ENCODE data around the gene ANKS1B. TPM values are rescaled to one million over a fixed set of nuclear protein-coding genes. Genes with fewer than 3 reads are reported as not detected.
A peak's percentile ranks its signal among the peaks of the same experiment; 100 is the strongest.

The ANKS1B gene
- total RNA-seq, 1 donor = 47.0 TPM

GRCh38 chr12:98793121-98793520, 1191.6 kb downstream of the ANKS1B start:
- DNase-seq (ENCODE audit: low read depth) = peak; percentile 18
- TF ChIP-seq, protein P1, sequence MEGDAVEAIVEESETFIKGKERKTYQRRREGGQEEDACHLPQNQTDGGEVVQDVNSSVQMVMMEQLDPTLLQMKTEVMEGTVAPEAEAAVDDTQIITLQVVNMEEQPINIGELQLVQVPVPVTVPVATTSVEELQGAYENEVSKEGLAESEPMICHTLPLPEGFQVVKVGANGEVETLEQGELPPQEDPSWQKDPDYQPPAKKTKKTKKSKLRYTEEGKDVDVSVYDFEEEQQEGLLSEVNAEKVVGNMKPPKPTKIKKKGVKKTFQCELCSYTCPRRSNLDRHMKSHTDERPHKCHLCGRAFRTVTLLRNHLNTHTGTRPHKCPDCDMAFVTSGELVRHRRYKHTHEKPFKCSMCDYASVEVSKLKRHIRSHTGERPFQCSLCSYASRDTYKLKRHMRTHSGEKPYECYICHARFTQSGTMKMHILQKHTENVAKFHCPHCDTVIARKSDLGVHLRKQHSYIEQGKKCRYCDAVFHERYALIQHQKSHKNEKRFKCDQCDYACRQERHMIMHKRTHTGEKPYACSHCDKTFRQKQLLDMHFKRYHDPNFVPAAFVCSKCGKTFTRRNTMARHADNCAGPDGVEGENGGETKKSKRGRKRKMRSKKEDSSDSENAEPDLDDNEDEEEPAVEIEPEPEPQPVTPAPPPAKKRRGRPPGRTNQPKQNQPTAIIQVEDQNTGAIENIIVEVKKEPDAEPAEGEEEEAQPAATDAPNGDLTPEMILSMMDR (IDR thresholded peaks at IDR 0.05; ENCODE audit: insufficient read depth, low read length) = no peak
- H3K4me3 ChIP-seq (ENCODE audit: low read depth, low read length) = no peak overlapping the region

DNA sequence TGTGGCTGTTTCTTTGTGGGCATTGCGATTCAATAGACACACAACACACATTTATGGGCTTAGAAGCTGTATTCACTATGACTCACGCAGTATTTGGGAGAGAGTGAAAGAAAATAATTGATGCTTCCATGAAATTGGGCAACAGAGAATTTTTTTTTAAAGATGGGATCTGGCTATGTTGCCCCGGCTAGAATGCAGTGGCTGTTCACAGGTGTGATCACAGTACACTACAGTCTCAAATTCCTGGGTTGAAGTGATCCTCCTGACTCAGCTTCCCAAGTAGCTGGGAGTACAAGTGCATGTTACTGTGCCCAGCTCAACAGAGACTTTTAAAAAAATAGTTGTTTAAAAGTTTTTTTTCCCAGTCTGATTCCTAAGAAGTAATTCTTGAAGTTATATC, 1193.3 kb downstream of the ANKS1B start:
- TF ChIP-seq, protein P1 (IDR thresholded peaks at IDR 0.05; ENCODE audit: insufficient read depth, low read length) = no peak
- no peak for DNase-seq (ENCODE audit: low read depth)
- H3K4me3 ChIP-seq (ENCODE audit: low read depth, low read length) = no peak overlapping the region

- TF ChIP-seq, protein P1 (IDR thresholded peaks at IDR 0.05; ENCODE audit: insufficient read depth, low read length) = no peak
- DNase-seq (ENCODE audit: low read depth) = no peak
- H3K4me3 ChIP-seq (ENCODE audit: low read depth, low read length) = no peak overlapping the region
These were observed 1196.3 kb downstream of the ANKS1B start for GRCh38 chr12:98788396-98788795.

DNA sequence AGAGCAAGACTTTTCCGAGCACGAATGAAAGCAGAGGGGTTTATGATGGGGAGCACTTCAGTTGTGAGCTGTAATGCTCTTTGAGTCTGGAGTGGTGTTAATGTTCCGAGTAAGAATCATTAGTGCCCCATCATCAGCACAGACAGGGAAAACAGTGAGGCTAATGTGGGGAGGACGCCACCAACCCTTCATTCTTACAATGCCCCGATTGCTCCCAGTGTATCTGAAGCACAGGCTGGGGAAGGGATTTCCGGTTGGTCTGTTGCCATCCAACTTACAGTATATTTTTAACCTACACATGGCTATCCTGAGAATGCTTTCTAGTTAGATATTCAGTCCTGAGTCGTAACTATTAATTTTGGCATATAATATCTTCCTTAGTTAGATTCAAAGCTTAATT, 1198.1 kb downstream of the ANKS1B start:
- DNase-seq (ENCODE audit: low read depth) = no peak
- TF ChIP-seq, protein P1 (IDR thresholded peaks at IDR 0.05; ENCODE audit: insufficient read depth, low read length) = no peak
- no peak overlapping the region for H3K4me3 ChIP-seq (ENCODE audit: low read depth, low read length)

DNA sequence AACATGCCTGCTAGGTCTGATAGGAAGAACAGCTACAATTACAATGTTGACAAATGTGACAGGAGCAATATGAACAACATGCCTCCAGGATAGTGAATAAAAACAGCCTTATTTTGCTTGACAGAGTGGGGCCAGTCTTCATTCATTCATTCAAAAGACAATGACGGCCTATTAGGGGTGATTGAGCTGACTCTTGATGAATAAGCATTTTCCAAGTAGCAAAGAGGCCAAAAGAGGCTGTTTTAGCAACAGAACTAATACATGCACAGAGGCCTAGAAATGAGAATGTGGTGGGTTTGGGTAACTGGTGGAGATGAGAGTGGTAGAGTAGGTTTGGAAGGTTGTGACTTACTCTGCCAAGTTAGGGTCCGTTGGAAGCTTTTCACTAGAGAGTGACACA, 1201.3 kb downstream of the ANKS1B start:
- TF ChIP-seq, protein P1 (IDR thresholded peaks at IDR 0.05; ENCODE audit: insufficient read depth, low read length) = no peak
- no peak overlapping the region for H3K4me3 ChIP-seq (ENCODE audit: low read depth, low read length)
- no peak for DNase-seq (ENCODE audit: low read depth)

DNA sequence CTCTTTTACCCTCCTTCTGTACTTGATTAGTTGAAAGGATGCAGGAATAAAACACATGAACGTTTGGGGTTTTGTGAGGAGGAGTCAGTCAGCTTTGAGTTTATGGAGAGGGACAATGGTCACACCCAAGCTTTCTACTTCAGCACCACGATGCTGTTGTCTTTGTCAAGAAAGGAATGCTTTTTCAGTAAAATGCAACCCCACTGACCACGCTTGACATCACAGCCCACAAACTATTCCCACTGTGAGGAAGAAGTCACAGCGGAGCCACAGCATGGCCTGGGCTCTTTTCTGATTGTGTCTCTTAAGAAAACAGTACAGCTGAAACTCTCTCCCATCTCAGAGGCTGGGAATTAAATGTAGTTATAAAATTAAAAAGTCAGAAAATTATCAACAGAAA, 1204.5 kb downstream of the ANKS1B start:
- TF ChIP-seq, protein P1 (IDR thresholded peaks at IDR 0.05; ENCODE audit: insufficient read depth, low read length) = no peak
- no peak for DNase-seq (ENCODE audit: low read depth)
- no peak overlapping the region for H3K4me3 ChIP-seq (ENCODE audit: low read depth, low read length)

DNA sequence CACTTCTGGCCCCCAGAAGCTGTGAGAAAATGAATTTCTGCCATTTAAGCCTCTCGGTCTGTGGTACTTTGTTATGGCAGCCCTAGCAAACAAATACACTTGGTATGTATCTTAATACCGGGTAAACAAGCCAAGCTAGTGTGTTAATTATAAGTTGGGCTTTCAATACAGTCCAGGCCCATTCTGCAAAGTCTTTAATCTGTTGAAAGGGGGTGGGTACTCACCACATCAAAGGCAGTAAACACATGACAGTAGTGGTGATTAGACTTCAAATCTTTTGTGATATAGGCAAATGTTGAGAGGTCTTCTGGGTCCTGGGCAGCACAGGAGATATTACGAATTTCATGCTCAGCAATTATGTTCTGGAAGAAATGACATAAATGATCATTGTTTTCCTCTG, 1211.9 kb downstream of the ANKS1B start:
- TF ChIP-seq, protein P1 (IDR thresholded peaks at IDR 0.05; ENCODE audit: insufficient read depth, low read length) = no peak
- H3K4me3 ChIP-seq (ENCODE audit: low read depth, low read length) = no peak overlapping the region
- DNase-seq (ENCODE audit: low read depth) = no peak

All from fibroblast of the aortic adventitia (primary cell).